ENCODE measurements around the gene PFN3. TPM values are rescaled to one million over a fixed set of nuclear protein-coding genes. Genes with fewer than 3 reads are reported as not detected.

Gene PFN3
- polyA plus RNA-seq, 1 donor (not counting 4 experiments of a cell fraction or from before 2014, with no cell fraction given) = not detected

GRCh38 chr5:177354711-177355110, 45.8 kb downstream of the PFN3 start:
- Histone ChIP-seq H3K27ac (ENCODE audit: control insufficient read depth, insufficient read depth, low read length) (no peak overlapping the region), H3K9me1 (ENCODE audit: control insufficient read depth, extremely low read depth, insufficient read depth, low read length) (no peaks in the 10 kb centered on the region), H3K4me3 (ENCODE audit: control insufficient read depth in 2 of 3, extremely low read depth in 1 of 3, insufficient read depth in 2 of 3, low read depth in 1 of 3, low read length in 3 of 3) (no peak overlapping the region), H2AFZ (ENCODE audit: control insufficient read depth, low read length) (no peak overlapping the region), H3K4me1 (ENCODE audit: control insufficient read depth, extremely low read depth, insufficient read depth, low read length) (peaks cover 37% of the 10 kb centered on the region), H3K9ac (ENCODE audit: control insufficient read depth, extremely low read depth, insufficient read depth, low read length) (no peak overlapping the region), H3K4me2 (ENCODE audit: control insufficient read depth, extremely low read depth, insufficient read depth, low read depth, low read length) (no peak overlapping the region), H3K79me2 (ENCODE audit: control insufficient read depth, insufficient read depth, low read length) (peaks cover 17% of the 10 kb centered on the region), H3K27me3 (ENCODE audit: control insufficient read depth, extremely low read depth, insufficient read depth, low read length) (no peaks in the 10 kb centered on the region), H3K36me3 (ENCODE audit: control insufficient read depth in 2 of 2, extremely low read depth in 1 of 2, insufficient read depth in 2 of 2, low read length in 2 of 2) (peaks cover 0 to 6% of the 10 kb centered on the region in 2 experiments), H3K9me3 (ENCODE audit: control insufficient read depth, low read depth, low read length) (no peaks in the 10 kb centered on the region), H4K20me1 (ENCODE audit: control insufficient read depth, extremely low read depth, insufficient read depth, low read length) (no peaks in the 10 kb centered on the region)
- FAIRE-seq = no peak
- DNase-seq (ENCODE audit: low read depth, low spot score) = no peak
- no peak for TF ChIP-seq EZH2 (IDR thresholded peaks at IDR 0.05; ENCODE audit: low read length)
- TF ChIP-seq, protein P1, sequence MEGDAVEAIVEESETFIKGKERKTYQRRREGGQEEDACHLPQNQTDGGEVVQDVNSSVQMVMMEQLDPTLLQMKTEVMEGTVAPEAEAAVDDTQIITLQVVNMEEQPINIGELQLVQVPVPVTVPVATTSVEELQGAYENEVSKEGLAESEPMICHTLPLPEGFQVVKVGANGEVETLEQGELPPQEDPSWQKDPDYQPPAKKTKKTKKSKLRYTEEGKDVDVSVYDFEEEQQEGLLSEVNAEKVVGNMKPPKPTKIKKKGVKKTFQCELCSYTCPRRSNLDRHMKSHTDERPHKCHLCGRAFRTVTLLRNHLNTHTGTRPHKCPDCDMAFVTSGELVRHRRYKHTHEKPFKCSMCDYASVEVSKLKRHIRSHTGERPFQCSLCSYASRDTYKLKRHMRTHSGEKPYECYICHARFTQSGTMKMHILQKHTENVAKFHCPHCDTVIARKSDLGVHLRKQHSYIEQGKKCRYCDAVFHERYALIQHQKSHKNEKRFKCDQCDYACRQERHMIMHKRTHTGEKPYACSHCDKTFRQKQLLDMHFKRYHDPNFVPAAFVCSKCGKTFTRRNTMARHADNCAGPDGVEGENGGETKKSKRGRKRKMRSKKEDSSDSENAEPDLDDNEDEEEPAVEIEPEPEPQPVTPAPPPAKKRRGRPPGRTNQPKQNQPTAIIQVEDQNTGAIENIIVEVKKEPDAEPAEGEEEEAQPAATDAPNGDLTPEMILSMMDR (optimal IDR thresholded peaks at IDR 0.05 in 1 of 3, IDR thresholded peaks at IDR 0.05 in 1 of 3, conservative IDR thresholded peaks at IDR 0.05 in 1 of 3; ENCODE audit: extremely low read depth in 1 of 3, insufficient read depth in 2 of 3, low read length in 3 of 3) = no peak
- dilution Hi-C loops (cut with MboI; ENCODE audit: extremely low pct_ligation_motif_present, low sequenced_read_pairs) = no loop called here

- H3K27me3 ChIP-seq (ENCODE audit: control insufficient read depth, extremely low read depth, insufficient read depth, low read length) = no peaks in the 10 kb centered on the region
Observed at GRCh38 chr5:177354256-177354655, 46.2 kb downstream of the PFN3 start.

More at GRCh38 chr5:177354256-177354655, 46.2 kb downstream of the PFN3 start:
- Histone ChIP-seq H3K4me3 (ENCODE audit: control insufficient read depth in 2 of 3, extremely low read depth in 1 of 3, insufficient read depth in 2 of 3, low read depth in 1 of 3, low read length in 3 of 3) (no peak overlapping the region), H3K4me1 (ENCODE audit: control insufficient read depth, extremely low read depth, insufficient read depth, low read length) (peaks cover 41% of the 10 kb centered on the region), H3K9me1 (ENCODE audit: control insufficient read depth, extremely low read depth, insufficient read depth, low read length) (no peaks in the 10 kb centered on the region), H3K4me2 (ENCODE audit: control insufficient read depth, extremely low read depth, insufficient read depth, low read depth, low read length) (no peak overlapping the region), H3K9me3 (ENCODE audit: control insufficient read depth, low read depth, low read length) (no peaks in the 10 kb centered on the region), H3K36me3 (ENCODE audit: control insufficient read depth in 2 of 2, extremely low read depth in 1 of 2, insufficient read depth in 2 of 2, low read length in 2 of 2) (peaks cover 1 to 9% of the 10 kb centered on the region in 2 experiments), H3K27ac (ENCODE audit: control insufficient read depth, insufficient read depth, low read length) (no peak overlapping the region), H4K20me1 (ENCODE audit: control insufficient read depth, extremely low read depth, insufficient read depth, low read length) (no peaks in the 10 kb centered on the region), H3K9ac (ENCODE audit: control insufficient read depth, extremely low read depth, insufficient read depth, low read length) (no peak overlapping the region), H2AFZ (ENCODE audit: control insufficient read depth, low read length) (no peak overlapping the region), H3K79me2 (ENCODE audit: control insufficient read depth, insufficient read depth, low read length) (peaks cover 21% of the 10 kb centered on the region)
- no peak for DNase-seq (ENCODE audit: low read depth, low spot score)
- dilution Hi-C loops (cut with MboI; ENCODE audit: extremely low pct_ligation_motif_present, low sequenced_read_pairs) = no loop called here
- no peak for FAIRE-seq
- TF ChIP-seq EZH2 (IDR thresholded peaks at IDR 0.05; ENCODE audit: low read length) = no peak
- TF ChIP-seq, protein P1 (optimal IDR thresholded peaks at IDR 0.05 in 1 of 3, IDR thresholded peaks at IDR 0.05 in 1 of 3, conservative IDR thresholded peaks at IDR 0.05 in 1 of 3; ENCODE audit: extremely low read depth in 1 of 3, insufficient read depth in 2 of 3, low read length in 3 of 3) = no peak

Measured in keratinocyte (primary cell).